Hematopoietic multipotent progenitor cell (in vitro differentiated cells): ENCODE measurements around the gene SLF2. TPM values are rescaled to one million over a fixed set of nuclear protein-coding genes. Genes with fewer than 3 reads are reported as not detected.
"Not testable (repeated sequence)": the region's sequence is repeated elsewhere in the genome, so short reads cannot be mapped to it uniquely, and the experiment has no call there.

Experiments
- DNase-seq, 3 donors: peaks; one replicate each; pipeline ENCODE4 v3.0.0-alpha.2; 2011 to 2015; ENCODE audit warnings: low read depth in 2 of 3, low spot score in 2 of 3
- total RNA-seq: library from RNA; depleted of rRNA; stranded (reverse); fragments of >200 nt; gene quantifications from one replicate; pipeline ENCODE4 v1.2.3, GENCODE V29; 2012

The SLF2 gene
- total RNA-seq, 1 donor, result 9.2 TPM

DNA sequence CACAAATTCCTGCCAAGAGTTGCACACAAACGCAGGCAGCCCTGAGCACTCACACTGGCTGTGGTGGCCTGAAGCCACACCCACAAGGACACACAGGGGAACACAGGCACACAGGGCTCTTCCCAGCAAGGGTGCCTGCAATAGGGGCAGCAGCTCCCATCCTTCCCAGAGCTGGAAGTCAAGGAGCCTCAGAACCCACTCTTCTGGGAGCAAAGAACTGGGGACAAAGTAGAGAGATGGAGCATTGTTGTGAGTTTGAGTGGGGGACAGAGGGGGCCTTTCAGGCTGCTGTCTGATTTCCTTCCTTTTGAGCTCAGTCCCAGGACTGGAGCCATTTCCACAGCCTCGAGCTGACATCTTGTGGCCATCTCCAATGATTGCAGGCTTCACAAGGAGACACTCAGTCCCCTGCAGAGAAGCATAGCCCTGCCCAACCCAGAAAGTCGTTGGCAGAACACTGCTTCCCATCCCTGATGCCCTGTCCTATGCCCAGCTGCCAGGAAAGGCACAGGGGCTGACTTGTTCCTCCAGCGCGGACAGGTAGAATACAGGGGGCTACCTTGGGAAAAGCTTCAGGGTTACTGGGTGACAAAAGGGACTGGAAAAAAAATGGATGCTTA is 34.4 kb upstream of the SLF2 start:
- peak in 2 of 3 donors; percentile 66 to 84 for DNase-seq

DNA sequence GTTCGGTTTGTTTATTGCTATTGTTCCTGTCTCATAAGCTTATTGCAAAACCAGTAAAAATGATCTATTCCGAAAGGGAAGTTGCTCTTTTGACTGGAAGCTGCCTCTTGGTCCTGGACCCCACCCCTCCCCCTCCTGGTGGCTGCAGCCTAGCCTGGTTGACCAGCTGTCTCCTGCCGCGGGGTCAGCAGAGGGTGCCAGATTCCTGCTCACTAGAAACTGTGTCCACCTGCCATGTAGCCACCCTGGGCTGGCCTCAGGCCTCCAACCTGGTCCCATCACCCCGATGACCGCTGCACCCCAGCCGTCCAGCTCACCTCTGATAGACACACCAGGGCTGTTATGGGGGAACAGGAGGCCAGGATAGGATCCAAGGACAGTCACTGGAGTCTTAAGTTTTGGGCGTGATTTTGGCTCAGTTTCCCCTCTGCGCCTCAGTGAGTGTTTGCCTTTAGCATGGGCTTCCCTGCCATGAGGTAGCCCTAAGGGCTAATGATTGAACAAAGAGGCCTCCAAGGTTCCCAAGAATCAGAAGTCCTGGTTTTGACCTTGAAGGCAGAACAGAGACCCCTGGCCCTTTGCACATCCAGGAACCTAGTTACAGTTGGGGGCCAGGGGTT is 32.9 kb upstream of the SLF2 start:
- no peak for DNase-seq

DNA sequence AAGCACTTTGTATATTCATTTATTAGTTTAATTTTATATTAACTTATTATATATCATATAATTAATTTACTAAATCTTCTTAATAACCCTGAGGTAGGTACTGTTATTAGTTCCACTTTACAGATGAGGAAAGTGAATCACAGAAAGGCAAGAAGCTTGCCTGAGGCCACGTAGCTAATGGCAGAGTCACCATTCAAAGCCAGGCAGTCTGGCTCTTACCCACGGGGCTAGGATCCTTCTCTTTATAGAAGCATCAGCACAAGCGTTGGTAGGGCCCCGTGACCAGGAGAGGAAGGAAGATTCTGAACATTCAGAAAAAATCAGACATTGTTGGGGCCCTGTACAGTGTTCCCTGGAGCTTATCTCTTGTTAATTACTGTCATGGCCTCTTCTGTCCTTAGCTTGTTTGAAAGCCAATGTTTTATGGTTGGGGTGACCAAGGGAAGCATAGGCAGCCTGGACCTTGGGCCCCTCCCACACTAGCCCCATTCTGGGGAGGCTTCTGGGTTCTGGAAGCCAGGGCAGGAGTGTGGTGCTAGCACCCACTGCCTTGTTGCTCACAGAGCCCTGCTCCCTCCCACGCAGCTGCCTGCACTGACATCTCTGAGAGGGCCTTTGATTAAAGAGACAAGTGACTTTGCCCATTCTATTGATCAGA is 31.1 kb upstream of the SLF2 start:
- no peak for DNase-seq

DNA sequence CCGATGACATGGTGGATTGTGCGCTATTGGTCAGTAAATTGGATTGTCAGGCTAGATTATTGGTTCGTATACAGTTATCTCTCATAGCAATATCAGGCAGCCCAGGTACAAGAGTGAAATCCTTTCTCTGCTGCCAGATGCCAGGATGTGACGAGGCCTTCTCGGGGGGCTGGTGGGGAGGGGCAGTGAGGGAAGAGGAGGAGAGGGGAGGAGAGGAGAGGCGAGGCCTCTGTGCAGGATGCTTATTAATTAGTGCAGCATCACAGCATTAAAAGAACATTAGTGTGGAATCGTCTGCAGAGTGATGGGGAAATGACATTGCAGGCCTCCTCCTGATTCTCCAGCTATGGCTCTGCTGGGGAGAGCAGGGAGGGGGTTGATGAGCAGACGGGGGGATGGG is 30.5 kb upstream of the SLF2 start:
- DNase-seq, result no peak

DNA sequence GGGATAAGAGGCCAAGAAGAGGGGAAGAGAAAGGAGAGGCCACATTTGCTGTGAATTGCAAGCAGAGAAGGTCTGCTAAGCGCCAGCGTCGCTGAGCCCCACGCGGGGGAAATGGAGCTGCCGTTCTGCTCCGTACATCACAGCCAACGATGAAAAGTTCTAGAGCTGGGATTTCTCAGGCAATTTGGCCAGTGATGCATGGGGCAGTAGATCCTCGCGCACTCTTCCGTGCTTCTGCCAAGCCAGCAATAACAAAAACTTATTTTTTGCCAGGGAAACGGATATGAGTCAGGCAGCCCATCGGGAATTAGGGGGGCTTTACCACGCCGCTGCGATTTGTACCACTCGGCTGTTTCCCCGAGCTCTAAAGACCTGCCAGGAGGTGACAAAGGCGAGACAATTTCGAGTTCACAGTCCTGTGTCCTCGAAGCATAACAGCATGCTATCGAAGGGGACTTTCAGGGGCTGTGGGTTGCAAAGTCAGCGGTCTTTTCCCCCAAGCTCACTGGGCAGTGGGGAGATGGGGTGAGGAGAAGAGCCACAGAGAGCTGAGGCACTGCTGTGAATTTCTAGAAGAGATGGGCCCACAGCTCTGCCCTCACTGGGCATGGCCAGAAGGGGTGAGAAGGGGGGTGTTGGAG is 30.0 kb upstream of the SLF2 start:
- no peak for DNase-seq

DNA sequence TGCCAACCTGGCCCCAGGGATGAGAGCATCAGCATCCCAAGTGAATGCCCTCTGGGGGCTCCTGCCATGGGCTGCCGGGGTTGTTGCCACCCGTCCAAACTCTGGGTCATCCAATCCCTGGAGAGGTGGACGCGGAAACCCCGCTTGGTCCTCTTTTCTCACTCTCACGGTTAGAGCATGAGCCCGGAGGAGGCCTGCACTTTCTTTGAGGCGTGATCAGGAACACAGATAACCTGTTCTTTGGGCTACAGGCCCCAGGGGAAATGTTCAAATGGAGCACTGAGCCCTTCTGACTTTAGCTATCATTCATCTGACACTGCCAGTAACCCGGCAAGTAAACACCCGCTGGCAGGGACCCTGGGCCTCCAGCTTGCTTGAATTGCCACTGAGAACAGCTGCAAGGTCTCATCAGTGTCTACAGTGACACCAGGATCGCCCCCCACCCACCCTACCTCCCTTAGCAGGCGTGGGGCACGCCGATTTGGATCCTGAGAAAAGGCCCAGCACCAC is 29.4 kb upstream of the SLF2 start:
- DNase-seq, result no peak

DNA sequence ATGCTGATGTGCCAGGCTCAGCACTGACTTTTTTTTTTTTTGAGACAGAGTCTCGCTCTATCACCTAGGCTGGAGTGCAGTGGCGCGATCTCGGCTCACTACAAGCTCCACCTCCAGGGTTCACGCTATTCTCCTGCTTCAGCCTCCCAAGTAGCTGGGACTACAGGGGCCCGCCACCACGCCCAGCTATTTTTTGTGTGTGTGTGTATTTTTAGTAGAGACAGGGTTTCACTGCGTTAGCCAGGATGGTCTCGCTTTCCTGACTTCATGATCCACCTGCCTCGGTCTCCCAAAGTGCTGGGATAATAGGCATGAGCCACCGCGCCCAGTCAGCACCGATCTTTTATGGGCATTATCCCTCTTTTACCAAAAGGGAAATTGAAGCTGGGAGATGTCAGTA is 27.2 kb upstream of the SLF2 start:
- not testable (repeated sequence) for DNase-seq

DNA sequence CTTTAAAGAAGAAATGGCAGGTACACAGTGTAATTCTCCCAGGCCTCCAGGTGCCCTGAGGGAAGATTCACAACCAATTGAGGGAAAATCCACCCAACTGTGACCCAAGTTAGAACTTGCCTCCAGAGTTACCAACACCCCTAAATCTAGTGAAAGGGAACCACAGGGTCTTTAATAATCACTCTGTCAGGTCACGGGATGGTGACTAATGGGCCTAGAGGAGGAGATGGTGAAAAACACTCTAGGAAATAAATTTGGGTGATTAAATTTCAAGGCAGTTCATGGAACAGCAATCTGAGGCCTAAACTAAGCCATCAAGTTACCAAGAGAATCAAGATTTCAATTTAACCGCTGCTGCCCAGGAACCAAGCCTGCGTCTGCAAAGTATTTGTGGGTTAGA is 26.7 kb upstream of the SLF2 start:
- no peak for DNase-seq

DNA sequence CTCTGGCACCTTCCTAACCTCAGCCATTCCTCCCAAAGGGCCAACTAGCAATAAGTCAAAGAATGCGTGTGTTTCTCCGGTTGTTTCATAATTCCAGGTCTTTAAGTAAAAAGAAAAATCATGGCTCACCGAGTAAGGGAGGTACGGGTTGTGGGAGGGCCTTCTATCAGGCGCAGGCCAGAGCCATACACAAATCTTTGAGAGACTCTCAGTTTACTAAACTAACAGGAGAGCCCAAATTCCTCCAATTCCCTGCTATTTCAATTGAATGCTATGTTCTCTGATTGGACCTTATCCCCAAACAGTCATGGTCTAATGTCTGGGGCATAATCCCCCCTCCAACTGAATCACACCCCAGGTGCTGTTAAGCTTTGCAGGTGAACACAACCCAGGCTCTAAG is 26.2 kb upstream of the SLF2 start:
- DNase-seq, result no peak

DNA sequence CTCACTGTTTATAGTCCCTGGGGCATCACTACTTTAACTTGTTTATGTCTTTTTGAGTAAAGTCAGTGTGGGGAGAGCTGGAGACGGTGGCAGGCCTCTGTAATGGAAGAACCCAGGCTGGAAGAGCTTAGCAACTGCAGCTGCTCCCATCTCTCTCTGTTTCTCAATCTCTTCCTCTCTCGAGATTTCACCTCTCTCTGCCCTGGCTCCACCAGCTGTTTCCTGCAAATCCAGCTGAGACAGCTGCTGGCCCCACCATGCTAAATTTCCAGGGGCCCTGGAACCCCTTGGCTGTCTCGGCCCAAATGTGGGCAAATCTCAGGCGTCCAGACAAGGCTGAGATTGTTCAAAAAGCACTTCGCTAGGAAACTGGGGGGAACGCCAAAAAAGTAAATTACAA is 25.8 kb upstream of the SLF2 start:
- DNase-seq, result no peak

DNA sequence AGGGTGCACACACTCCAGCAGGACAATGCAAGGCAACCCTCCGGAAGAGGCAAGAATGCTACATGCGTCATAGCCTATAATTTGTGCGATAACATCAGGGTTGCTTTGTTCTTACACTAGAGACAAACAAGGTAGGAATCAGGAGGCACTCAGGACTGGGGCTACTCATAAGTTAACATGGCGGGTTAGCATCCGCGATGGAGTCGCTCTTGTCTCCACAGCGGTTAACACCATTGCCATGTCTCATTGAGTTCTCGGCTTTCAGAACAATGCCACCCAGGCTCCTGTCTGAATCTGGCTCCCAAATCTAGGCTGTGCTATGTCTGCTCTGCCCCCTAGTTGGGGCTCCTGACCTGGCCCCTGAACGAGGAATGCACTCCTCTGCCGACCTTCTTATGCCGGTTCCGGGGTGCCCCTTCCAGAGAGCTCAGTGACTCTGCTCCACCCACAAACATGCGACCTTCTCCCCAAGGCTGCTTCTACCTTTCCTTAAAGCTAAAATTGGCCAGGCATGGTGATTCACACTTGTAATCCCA is 24.9 kb upstream of the SLF2 start:
- no peak for DNase-seq

DNA sequence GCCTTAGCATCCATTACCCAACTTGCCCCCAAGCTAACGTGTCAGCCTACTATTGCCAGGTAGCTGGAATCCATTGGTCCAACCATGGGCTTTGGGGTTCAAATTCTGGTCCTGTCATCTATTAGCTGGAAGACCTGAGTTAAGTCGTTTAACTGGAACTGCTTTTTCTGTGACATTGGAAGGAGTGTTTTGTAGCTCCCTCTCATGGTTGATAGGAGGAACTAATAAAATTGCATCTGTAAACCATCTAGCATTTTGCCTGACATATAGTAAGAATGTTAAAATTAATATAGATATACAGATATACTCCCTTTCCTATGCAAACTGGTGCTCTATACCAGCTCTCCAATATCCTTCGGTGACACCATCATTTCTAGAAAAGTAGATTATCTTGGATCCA is 23.8 kb upstream of the SLF2 start:
- peak in 1 of 3 donors; percentile 37 for DNase-seq

DNA sequence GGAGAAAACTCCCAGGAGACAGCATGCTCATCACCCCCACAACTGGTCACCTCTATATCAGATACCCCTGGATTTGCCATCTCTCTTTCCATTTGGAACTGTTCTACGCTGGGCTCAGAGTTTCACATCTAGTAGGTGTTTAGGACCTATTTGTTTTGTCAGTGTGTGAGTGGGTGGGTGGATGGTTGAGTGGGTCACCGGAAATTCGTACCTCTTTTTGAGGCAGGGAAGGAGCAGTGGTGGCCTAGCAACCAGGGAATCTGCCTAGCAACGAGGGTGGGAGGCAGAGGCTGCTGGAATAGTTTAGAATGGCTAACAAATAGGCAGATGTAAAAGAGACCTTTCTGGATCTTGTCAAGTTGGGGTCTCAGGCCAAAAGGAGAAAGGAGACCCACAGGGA is 23.2 kb upstream of the SLF2 start:
- no peak for DNase-seq

DNA sequence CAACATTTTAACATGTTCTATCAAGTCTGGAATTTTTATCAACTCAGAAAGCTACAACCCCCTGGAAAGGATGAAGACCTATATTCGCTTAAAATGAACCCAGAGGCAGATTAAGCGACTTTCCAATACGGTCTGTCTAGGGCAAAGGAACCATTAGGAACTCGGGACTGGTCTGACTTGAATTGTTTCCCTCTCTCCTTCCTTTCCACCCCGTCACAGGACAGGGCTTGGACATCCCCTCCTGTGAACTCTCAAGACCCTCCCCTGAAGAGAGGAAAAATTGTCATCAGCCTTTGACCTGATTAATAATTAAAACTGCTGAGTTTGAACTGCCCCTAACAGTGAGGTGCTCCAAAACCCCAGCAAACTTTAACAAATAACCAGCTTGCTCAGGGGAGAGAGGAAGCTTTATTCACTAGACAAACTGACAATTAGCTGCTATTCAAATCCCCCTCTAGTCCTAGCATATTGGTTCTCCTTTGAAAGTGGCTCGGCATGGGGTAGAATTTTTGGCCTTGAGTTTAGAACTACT is 22.6 kb upstream of the SLF2 start:
- no peak for DNase-seq

DNA sequence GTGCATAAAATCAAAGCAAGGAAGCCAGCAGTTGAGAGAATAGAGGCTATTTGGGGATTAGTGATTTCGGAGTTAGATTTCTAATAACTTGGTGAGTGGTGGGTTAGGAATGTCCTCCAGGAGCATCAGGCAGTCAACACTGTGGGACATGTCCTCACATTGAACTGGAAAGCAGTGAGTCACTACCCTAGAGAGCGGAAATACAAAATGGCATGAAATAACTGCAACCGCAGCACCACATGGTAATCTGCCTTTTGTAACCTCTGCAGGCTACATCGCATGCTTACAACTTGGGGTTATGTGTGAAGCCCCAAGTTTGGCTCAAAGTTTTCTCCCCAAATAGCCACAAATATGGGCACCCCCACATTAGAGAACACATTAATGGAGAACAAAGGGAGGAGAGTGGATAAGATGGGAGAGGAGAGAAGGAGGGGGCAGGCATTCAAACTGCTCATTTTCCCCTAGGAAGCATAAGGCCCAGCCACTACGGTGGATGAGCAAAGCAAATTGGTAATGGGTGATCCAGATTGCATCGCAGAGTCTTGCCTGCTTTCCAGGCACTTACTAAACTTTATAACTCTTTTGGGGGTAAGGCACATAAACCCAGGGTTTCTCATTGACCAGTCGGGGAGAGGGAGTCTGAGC is 22.0 kb upstream of the SLF2 start:
- no peak for DNase-seq

DNA sequence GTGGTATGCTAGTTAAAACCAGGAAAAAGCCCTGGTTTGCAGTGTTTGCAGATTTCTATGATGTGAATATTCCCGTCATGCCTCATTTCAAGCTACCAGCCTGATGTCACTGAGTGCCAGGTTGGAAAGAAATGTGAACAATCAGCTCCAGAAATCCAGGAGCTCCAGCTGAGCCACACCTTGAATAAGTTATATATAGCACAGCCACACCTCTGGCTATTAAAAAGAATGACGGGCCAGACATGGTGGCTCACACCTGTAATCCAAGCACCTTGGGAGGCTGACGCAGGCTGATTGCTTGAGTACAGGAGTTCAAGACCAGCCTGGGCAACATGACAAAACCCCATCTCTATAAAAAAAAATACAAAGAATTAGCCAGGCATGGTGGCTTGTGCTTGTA is 18.7 kb upstream of the SLF2 start:
- DNase-seq, result no peak

DNA sequence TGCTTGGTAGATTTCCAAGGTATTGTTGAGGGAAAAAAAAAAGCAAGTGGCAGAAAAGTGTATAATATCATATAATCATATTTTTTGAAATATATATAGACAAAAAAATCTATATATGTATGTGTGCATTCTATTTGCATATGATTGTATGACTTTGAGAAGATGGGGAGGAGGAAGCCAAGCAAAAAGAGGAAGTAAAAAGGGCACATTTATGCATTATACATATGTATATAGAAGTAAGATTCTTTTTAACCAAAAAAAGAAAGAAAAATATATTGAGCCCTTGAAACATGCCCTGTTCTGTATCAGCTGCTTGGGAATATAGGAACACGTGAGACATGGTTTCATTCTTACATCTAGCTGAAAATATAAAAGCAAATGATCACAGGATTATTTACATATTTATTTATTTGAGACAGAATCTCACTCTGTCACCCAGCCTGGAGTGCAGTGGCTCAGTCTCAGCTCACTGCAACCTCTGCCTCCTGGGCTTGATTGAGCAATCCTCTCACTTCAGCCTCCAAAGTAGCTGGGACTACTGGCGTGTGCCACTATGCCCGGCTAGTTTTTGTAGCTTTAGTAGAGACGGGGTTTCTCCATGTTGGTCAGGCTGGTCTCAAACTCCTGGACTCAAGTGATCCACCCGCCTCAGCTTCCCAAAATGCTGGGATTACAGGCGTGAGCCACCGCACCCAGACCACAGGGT is 18.0 kb upstream of the SLF2 start:
- DNase-seq, result peak in 2 of 3 donors; percentile 14 to 47

DNA sequence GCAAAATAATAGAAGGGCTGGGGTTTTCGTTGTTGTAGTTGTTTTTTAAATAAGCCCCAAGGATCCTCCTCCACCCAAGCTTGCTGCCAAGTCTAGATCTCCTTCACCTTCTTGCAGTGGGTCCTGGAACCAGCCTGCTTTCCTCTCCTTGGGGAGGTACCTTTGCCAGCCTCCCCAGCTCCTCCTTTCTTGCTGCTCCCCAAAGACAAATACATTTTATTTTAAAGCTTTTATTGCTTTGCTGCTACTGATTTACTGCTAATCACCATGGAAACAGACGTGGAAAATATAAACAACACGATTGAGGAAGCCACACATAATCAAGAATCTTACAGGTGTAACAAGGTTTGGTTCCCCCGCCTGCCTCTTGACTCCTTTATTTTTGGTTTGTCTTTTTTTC is 17.4 kb upstream of the SLF2 start:
- DNase-seq, result peak in 2 of 3 donors; percentile 40 to 71

DNA sequence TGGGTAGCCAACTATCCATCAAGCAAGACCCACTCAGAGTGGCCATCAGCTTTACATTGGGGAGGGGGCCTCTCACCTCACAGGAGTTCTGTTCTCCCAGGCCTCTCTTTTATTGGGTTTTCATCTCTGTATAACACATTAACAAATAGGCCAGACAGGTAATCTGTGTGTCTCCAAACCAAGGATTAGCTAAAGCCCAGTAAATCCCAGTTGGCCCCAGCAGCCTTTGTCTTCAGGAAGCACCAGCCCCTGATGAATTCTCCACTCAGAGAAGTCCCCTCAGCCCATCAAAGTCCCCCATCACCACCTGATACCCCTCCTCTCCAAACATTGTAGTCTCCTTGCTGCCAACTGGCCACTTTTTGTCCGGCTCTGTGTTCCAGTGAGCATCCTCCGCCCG is 16.9 kb upstream of the SLF2 start:
- DNase-seq, result no peak

DNA sequence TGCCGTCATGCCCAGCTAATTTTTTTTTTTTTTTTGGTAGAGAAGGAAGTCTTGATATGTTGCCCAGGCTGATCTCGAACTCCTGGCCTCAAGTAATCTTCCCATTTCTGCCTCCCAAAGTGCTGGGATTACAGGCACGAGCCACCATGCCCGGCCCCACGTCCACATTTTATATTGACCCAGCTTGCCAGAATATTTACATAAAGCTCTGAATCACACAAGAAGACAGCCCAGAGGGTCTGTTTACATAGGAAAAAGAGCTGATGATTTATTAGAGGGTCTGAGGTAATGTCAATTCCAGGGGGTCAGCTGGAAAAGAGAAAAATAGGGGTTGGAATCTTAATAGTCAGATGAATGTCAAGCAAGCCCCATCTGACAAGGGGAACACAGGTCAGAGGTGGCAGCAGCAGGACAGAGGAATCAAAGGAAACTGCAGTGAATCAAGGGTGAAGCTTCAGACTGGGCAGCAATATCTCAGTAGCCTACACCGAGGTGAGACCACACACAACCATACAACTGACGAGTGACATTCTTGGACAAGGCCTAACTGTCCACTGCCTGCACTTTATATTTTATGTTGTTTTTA is 15.8 kb upstream of the SLF2 start:
- no peak for DNase-seq
